HG03103 (cell line): ENCODE results near the gene SCYL1.
A peak's percentile ranks its signal among the peaks of the same experiment; 100 is the strongest.

Experiments
- ATAC-seq: cut with Tn5 transposase; IDR thresholded peaks from one replicate; pipeline ENCODE4 v1.9.1; 2021; ENCODE audit warnings: low read depth; ENCODE audit not compliant: unreplicated experiment

The SCYL1 gene

DNA sequence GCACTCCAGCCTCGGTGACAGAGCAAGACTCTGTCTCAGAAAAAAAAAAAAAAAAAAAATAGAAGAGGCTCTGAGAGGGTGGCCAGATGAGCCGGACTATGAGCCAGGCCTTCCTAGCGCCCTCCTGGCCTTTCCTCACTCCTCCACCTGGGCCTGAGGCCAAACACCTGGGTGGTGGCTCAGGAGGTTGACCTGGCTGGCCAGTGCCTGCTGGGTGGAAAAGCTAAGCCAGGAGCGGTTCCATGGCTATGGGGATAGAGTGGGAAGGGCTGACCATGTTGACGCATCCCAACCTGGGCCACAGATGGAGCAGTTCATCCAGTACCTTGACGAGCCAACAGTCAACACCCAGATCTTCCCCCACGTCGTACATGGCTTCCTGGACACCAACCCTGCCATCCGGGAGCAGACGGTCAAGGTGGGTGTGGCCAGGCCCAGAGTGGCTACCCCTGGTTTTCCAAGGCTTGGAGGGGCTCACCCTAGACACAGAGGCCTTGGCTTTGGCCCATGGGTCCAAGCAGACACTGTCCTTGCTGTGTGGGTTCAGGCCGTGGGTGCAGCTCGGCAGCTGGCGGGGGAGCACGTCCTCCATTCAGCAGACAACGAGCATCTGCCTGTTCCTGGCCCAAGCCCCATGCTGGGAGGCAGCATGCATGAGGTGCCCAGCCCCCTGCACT is 7.6 kb downstream of the SCYL1 start:
- no peak for ATAC-seq

DNA sequence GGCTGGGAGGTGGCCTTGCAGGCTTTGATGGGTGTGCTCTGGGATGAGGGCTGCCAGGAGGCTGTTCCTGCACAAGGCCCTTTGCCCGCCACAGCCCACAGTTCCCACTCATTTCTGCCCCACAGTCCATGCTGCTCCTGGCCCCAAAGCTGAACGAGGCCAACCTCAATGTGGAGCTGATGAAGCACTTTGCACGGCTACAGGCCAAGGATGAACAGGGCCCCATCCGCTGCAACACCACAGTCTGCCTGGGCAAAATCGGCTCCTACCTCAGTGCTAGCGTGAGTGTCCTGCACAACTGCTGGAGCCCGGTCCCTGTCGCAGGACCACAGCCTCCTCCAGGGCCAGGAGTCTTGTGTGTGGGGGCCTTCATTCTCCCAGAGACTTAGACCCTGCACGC is 10.2 kb downstream of the SCYL1 start:
- ATAC-seq, result no peak

DNA sequence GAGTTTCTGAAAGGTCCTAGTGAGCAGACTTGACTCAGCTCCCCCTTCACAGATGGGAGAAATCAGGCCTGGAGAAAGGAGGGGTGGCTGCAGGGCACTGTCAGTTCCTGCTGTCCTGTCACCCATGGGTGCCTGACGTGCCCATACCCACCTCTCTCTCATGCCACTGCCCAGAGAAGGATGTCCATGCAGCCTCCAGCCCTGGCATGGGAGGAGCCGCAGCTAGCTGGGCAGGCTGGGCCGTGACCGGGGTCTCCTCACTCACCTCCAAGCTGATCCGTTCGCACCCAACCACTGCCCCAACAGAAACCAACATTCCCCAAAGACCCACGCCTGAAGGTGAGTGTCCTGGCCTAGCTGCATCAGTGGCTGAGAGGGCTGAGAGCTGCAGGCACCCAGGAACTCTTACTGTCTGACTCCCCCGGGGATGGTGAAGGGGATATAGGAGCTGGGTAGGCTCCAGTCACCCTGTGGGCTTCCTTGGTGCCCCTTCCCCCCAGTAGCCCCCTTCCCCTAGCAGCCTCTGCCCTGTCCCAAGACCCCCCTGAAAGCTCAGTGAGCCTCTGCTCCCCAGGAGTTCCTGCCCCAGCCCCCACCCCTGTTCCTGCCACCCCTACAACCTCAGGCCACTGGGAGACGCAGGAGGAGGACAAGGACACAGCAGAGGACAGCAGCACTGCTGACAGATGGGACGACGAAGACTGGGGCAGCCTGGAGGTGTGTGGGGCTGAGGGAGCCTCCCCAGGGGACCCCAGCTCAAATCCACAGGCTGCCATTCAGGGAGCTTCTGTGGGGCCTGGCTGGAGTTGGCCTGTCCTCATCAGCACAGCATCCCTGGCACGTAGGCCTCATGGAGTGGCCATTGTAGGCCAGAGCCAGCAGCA is 11.8 kb downstream of the SCYL1 start:
- no peak for ATAC-seq

DNA sequence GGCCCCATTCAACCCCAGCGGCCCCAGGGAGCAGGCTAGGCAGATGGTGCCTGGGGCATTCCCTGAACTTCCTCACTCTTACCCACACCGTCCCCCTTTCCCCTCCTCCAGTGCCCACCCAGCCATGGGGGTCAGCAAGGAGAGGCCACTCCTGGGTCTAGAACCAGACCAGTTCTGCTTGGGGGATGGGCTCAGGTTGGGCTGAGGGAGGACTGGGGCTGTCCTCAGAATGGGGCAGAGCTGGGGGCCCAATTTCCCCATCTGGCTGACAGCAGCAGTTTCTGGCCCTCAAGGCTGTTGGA is 12.4 kb downstream of the SCYL1 start:
- no peak for ATAC-seq

DNA sequence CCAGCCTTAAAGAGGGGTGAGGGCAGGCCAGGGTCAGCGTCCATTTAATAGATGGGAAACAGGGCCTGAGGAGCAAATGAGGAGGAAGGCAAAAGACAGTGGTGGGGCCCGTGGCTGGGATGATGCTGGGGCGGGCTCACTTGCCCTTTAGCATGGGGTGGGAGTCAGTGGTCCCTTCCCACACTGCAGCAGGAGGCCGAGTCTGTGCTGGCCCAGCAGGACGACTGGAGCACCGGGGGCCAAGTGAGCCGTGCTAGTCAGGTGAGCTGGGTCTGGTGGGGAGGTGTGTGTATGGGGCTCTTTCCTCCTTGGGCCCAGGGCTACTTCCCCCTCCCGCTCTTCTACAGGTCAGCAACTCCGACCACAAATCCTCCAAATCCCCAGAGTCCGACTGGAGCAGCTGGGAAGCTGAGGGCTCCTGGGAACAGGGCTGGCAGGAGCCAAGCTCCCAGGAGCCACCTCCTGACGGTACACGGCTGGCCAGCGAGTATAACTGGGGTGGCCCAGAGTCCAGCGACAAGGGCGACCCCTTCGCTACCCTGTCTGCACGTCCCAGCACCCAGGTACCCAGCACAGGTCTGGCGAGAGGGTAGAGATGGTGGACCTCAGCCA is 12.8 kb downstream of the SCYL1 start:
- ATAC-seq, result no peak

DNA sequence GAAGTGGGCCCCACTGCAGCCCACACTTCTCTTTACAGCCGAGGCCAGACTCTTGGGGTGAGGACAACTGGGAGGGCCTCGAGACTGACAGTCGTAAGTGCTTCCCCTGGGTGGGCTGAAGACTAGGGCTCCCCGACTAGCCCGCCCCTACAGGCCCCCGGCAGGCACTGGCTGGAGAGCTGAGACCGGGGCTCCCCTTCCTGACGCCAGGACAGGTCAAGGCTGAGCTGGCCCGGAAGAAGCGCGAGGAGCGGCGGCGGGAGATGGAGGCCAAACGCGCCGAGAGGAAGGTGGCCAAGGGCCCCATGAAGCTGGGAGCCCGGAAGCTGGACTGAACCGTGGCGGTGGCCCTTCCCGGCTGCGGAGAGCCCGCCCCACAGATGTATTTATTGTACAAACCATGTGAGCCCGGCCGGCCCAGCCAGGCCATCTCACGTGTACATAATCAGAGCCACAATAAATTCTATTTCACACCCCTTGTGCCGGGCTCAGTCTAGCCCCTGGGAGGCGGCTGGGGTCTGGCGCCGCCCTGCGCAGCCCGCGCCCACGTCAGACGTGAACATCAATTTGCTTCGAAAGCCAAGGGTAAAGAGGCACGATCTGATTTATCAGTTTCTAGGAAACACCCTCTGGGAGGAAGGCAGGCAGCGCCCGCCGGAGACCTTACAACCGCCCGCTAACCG is 13.5 kb downstream of the SCYL1 start:
- ATAC-seq, result no peak

DNA sequence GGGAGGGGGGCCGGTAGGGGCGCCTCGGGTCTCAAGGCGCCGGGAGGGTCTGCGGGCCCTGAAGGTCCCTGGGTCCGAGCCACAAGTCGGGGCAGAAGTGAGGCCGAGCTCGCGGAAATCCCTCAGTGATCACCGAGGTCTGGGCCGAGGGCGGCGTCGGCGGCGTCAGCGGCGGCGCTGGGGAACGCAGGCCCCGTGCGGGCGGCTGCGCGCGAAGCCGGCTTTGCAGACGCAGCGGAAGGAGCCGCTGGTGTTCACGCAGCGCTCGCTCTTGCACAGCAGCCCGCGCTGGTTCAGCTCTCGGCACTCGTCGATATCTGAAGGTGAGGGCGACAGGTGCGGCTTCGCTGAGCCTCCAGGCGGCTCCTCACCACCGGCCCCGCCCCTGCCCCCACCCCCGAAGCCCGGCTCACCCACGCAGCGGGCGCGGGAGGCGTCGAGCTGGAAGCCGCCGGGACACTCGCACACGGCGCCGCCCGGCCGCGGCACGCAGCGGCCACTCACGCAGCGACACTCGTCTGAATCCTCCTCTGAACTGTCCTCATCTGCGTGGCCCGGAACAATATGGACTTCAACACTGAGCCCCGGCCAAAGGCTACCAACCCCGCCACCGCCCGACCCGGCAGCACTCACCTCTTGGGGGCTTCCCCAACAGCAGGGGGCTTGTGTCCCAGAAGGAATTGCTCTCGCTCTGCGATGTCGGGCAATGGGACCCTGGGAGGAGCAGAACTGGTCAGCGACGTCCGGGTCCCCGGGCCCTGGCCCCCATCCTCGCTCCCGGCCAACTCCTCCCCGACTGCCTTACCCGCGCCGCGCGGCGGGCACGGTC is 14.2 kb downstream of the SCYL1 start:
- no peak for ATAC-seq

DNA sequence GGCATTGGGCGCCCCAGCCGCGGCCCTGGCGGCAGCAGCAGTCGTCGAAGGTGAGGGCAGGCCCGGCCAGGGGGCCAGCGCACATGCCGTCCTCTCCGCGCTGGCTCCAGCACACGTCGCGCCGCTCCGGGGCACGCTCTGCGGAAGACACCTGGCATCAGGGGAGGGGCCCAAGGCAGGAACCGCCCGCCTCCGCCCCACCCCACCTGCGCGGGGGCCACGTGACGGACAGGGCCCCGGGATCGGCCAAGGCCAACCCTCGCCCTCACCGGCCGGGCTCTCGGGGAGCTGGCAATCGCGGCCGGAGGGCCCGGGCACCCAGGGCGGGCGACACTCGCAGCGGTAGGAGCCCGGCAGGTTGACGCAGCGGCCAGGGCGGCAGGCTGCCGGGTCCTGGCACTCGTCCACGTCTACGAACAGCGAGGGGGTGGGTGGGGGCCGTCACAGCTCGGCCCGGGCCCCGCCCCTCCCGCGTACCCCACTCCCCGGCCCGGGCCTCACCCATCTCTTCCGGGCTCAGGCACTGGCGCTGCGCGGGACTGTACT is 14.9 kb downstream of the SCYL1 start:
- peak; percentile 39 for ATAC-seq

DNA sequence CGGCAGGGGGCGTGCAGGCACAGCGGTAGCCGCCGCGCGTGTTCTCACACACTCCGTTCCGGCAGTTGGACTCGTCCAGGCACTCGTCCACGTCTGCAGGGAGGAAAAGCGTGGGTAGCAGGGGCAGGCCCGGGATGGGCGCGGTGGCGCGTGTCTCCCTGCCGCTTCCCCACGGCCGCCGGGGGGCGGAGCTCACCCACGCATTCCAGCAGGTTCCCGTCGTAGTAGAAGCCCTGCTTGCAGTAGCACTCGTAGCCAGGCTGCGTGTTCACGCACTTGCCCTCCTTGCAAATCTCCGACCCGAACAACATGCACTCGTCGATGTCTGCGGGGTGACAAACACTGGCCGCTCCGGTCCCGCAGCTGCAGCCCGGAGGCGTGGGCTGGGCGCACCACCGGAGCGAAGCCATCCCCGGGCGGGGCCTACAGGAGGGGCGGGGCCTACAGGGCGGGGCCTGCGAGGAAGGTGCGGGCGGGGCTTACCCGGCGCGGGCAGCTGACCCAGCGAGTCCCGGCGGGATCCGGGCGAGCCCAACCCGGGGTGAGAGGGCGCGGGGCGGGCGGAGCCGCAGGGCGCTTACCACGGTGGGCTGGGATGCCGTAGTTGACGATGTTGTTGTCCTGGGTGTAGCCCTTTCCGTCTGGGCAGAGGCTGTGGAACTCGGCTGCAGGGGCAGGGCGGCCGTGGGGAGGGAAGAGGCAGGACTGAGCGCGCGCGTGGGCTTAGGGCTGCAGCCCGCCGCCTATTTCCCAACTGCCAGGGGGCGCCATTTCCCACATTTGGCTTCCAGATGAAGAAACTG is 15.6 kb downstream of the SCYL1 start:
- ATAC-seq, result peak; percentile 52

DNA sequence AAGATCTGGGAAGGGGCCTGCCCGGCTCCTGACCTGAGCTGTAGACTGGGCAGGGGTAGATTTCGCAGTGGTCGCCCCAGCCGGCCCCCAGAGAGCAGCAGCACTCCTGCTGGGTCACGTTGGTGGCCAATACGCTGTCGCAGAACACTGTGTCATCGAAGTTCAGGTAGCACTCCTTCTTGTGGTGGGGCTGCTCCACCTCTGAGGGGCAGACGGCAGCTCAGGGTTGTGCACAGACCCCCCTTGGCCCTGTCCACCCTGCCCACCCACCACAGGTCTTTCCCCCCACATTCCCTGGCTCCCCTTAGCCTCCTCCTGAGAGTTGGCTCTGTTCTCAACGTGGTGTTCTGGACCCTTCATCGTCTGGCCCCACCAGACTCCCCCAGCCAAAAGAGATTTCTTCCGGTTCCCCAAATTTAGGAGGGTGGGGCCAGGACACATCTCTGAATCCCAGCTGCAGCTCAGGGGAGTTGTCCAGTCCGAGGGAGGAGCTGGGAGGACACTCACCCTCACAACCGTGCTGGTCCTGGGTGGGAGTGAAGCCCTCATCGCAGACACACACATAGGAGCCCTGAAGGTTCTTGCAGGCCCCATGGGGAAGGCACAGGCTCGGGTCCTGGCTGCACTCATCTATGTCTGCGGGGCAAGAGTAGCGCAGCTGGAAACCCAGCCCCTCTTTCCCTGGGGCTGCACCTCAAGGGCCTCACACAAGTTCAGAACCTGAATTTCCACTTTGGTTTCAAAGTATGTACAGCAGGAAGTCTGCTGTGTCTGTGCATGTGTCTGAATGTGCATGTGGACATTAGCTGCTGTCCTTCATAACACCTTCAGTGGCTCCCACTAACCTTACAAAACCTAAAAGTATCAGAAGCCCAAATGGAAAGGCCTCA is 16.5 kb downstream of the SCYL1 start:
- no peak for ATAC-seq

DNA sequence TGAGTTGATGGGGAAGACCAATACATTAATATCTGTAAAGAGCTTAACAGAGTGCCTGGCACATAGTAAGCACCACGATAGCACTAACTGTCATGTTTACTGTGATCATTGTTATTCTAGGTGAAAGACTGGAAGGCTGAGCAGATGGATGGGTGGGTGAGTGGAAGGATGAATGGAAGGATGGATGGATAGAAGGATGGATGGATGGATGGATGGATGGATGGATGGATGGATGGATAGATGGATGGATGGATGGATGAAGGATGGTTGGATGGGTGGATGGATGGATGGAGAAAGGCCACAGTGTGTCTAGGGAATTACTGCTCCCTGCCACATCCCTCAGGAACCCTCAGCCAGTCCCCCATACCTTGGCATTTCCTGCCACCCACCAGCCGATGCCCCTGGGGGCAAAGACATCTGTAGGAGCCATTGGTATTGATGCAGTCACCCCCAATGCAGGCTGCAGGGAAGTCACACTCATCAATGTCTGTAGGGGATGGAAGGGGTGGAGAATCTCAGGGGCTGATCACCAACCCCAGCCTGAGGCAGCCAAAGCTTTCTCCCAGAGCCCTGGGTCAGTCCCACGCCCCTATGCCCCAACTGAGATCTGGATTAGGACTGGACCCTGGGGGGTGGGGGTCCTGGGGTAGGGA is 18.0 kb downstream of the SCYL1 start:
- ATAC-seq, result no peak

DNA sequence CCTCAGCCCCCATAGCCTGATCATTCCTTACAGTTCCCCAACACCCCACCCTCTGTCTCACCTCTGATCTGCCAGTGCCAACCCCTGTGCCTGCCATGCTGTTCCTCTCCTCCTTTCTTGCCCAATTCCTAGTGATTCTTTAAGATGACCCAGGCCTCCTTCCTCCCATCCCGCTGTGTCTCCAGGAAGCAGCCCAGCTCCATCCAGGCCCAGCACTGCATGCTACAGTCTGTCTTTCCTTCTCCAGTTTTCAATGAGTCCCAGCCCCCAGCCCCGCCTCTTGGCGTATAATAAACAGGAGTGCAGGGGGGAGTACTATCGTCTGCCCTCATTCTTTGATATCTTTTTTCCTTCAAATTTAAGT is 21.0 kb downstream of the SCYL1 start:
- no peak for ATAC-seq

DNA sequence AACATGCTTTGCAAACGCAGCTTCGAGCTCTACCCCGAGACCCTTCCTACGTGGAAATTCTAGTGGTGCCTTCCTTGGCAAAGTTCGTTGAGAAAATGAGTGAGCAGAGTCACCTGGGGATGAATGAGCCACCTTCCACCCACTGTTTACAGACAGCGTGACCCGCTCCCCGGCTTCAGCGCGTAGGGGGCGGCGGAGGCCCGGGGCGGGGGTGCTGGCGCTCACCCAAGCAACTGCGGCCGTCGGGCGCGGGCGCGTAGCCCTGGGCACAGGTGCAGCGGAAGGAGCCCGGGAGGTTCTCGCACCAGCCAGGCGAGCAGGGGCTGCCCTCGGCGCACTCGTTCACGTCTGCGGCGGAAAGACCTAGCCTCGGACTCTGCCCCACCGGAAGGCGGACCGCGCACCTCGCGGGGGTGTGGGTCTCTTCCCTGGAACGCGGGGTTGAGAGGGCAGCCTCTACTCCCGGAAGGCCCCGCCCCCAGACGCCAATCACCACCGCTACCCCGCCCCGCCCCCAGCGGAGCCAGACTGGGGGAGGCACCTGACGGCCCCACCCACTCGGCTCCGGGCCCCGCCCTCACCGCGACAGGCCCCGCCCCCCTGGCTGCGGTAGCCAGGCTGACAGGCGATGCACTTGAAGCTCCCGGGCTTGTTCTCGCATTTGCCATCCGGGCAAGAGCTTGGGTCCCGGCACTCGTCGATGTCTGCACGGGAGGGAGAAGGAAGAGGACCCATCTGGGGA is 21.5 kb downstream of the SCYL1 start:
- peak; percentile 53 for ATAC-seq

DNA sequence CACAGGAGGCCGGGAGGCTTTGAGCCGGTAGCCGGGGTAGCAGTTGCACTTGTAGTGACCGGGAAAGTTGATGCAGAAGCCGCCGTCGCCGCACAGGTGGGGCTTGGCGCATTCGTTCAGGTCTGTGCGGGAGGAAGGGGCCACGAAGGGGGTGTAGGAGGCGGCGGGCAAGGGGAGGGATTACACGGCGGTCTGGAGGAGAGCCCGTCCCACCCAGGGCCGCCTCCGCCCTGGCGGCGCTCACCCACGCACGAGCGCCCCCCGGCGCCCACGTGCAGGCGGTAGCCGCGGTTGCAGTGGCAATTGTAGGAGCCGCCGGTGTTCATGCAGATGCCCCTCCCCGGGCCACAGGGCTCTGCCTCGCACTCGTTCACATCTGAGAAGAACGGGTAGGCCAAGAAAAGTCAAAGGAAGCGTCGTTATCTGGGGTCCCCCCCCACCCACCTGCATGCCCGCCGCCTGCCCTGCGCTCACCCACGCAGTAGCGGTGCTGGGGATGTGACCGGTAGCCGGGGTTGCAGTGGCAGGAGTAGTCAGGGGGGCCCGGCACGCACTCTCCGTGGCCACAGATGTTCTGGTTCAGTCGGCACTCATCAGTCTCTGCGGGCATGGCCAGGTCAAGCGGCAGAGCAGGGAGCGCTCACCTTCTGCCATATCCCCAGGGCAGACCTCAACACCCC is 22.7 kb downstream of the SCYL1 start:
- no peak for ATAC-seq

DNA sequence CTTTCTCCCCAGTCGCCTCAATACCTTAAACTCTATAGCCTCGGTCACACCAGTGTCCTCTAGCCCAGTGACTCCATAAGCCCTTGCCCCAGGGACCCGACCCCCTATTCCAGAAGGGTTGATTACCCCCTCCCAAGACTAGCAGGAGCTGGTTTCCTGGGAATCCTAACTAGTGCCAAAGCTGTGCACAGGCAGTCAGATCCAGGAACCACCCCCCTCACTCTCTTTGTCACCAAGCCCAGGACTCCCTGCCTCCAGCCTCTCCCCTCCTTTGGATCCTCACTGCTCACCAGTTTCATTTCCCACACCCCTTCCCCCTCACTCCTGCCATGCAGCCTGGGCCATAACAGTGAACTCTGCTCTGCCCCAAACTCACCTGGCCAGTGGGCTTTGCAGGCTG is 23.5 kb downstream of the SCYL1 start:
- ATAC-seq, result no peak

DNA sequence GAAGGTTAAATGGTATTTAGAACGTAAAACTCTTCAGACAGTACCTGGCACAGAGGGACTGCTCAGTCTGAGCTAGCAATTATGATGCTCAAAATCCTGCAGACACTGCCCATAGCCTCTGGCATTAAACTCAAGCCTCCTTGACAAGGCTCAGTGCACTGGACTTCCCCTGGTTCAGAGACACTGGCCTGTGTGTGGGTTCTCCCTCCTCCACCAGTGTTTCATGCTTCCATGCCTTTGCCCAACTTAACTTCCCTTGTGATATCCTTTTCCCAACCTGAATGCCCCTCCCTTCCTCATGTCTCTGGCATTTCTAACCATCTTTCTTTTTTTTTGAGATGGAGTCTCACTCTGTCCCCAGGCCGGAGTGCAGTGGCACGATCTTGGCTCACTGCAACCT is 24.2 kb downstream of the SCYL1 start:
- ATAC-seq, result no peak
